ENCODE measurements around the gene DDX56. TPM values are rescaled to one million over a fixed set of nuclear protein-coding genes. Genes with fewer than 3 reads are reported as not detected.

Gene DDX56
- total RNA-seq, 1 experiment from 2014 or later, result 119 TPM

GRCh38 chr7:44540592-44541027, 33.1 kb downstream of the DDX56 start:
- Histone ChIP-seq H3K79me2 (ENCODE audit: low read length) (no peaks in the 10 kb centered on the region), H3K4me2 (ENCODE audit: low read length) (no peak overlapping the region), H3K9ac (ENCODE audit: low read length) (no peak overlapping the region), H3K36me3 (ENCODE audit: low read depth, low read length) (no peaks in the 10 kb centered on the region), H3K27ac (ENCODE audit: low read length) (no peak overlapping the region), H3K27me3 (ENCODE audit: low read length) (no peaks in the 10 kb centered on the region), H3K9me2 (replicated peaks; ENCODE audit: low read length) (no peaks in the 10 kb centered on the region), H3K4me3 (ENCODE audit: low read length) (no peak overlapping the region), H3K9me3 (ENCODE audit: low read length) (no peaks in the 10 kb centered on the region), H2AFZ (ENCODE audit: low read length) (no peak overlapping the region), H3K4me1 (ENCODE audit: insufficient read depth, low read length) (peaks cover 27% of the 10 kb centered on the region), H3F3A (ENCODE audit: low read length, unreplicated experiment) (no peaks in the 10 kb centered on the region), H4K20me1 (ENCODE audit: low read length) (no peaks in the 10 kb centered on the region)
- CTCF ChIA-PET, result no interaction called here
- intact Hi-C loops (cut with micrococcal nuclease), result no loop called here
- POLR2A ChIA-PET (ENCODE audit: unreplicated experiment), result no interaction called here
- no TSS peak for BruUV-seq (replicated peaks)
- TF ChIP-seq EZH2phosphoT487 (IDR thresholded peaks at IDR 0.05; ENCODE audit: borderline replicate concordance, low read length) (no peak), CTCF (conservative IDR thresholded peaks at IDR 0.05; ENCODE audit: low read depth, low read length) (no peak), EZH2 (IDR thresholded peaks at IDR 0.05; ENCODE audit: low read length, unreplicated experiment) (no peak)
- ATAC-seq (no peak), DNase-seq (no peak)

DNA sequence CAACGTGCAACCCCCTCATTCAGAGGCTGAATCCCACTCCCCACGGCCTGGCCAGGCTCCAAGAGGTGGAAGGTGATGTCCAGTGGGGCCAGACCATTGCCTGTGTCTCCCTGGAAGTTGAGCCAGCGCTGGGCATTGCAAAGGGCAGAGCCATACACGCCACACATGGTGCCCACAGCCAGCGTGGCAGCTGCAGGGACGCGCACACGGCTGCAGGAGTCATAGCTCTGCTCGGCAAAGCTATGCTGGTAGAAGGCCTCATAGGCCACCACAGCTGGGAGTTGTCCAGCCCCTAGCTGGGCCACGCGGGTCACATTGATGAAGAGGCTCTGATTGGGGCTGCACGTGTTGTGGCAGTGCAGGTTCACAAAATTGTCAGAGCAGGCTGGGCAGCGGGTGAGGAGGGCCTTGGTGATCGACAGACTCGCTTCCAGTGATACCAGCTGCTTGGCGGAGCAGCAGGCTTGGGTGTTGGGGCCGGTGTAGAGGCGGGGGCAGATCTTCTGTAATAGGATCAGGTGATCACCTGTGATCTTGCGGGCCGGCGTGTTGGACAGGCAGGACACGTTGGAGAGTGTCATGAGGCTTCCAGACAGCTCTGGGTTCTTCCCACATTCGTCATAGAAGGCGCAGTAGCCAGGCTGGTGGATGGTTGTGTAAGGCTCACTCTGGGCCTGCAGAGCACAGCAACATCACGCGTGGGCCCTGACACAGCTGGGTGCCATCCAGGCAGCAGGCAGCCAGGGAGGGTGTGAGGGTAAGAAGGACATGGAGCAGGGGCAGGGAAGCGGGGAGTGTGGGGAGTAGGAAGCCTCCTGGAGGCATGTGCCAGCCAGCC, 33.8 kb downstream of the DDX56 start:
- Histone ChIP-seq H3K79me2 (ENCODE audit: low read length) (no peaks in the 10 kb centered on the region), H3F3A (ENCODE audit: low read length, unreplicated experiment) (no peaks in the 10 kb centered on the region), H3K4me1 (ENCODE audit: insufficient read depth, low read length) (peaks cover 24% of the 10 kb centered on the region), H3K9me3 (ENCODE audit: low read length) (no peaks in the 10 kb centered on the region), H3K27me3 (ENCODE audit: low read length) (no peaks in the 10 kb centered on the region), H2AFZ (ENCODE audit: low read length) (no peak overlapping the region), H3K9me2 (replicated peaks; ENCODE audit: low read length) (no peaks in the 10 kb centered on the region), H3K27ac (ENCODE audit: low read length) (no peak overlapping the region), H4K20me1 (ENCODE audit: low read length) (no peaks in the 10 kb centered on the region), H3K4me3 (ENCODE audit: low read length) (no peak overlapping the region), H3K4me2 (ENCODE audit: low read length) (no peak overlapping the region), H3K9ac (ENCODE audit: low read length) (no peak overlapping the region), H3K36me3 (ENCODE audit: low read depth, low read length) (no peaks in the 10 kb centered on the region)
- TF ChIP-seq CTCF (conservative IDR thresholded peaks at IDR 0.05; ENCODE audit: low read depth, low read length) (no peak), EZH2phosphoT487 (IDR thresholded peaks at IDR 0.05; ENCODE audit: borderline replicate concordance, low read length) (no peak), EZH2 (IDR thresholded peaks at IDR 0.05; ENCODE audit: low read length, unreplicated experiment) (no peak)
- ATAC-seq, result no peak
- intact Hi-C loops (cut with micrococcal nuclease), result no loop called here
- DNase-seq, result no peak
- CTCF ChIA-PET, result no interaction called here
- no TSS peak for BruUV-seq (replicated peaks)
- POLR2A ChIA-PET (ENCODE audit: unreplicated experiment), result no interaction called here
